Cardiac fibroblast (primary cell): ENCODE measurements around the gene EPS8L2.
"Not testable (repeated sequence)": the region's sequence is repeated elsewhere in the genome, so short reads cannot be mapped to it uniquely, and the experiment has no call there.

Source experiments
- DNase-seq, 2 donors: peaks; one replicate each; pipeline versions ENCODE4 v3.0.0 to v3.0.0-alpha.2; 2010; ENCODE audit warnings: low read depth in 2 of 2
- H3K4me3 ChIP-seq, 2 donors: replicated peaks in 1 of 2; 1 replicate in 1 of 2; 2 replicates in 1 of 2; pipeline ENCODE4 v1.5.1; 2011; ENCODE audit warnings: low read depth in 2 of 2, low read length in 2 of 2, mild to moderate bottlenecking in 2 of 2, moderate library complexity in 1 of 2
- CTCF ChIP-seq: IDR thresholded peaks from one replicate; pipeline ENCODE4 v1.5.1; 2011; ENCODE audit warnings: low read depth, mild to moderate bottlenecking, low read length, inconsistent platforms

The EPS8L2 gene

GRCh38 chr11:733072-733471 lies 27.0 kb downstream of the EPS8L2 start:
- DNase-seq, result no peak
- TF ChIP-seq CTCF, result no peak
- no peak overlapping the region for H3K4me3 ChIP-seq

- H3K4me3 ChIP-seq, DNase-seq: not testable (repeated sequence)
Measured at GRCh38 chr11:734541-734940, 28.5 kb downstream of the EPS8L2 start.

GRCh38 chr11:737366-737765 lies 31.3 kb downstream of the EPS8L2 start:
- DNase-seq, result no peak
- no peak overlapping the region for H3K4me3 ChIP-seq
- no peak for TF ChIP-seq CTCF

GRCh38 chr11:737899-738298 lies 31.9 kb downstream of the EPS8L2 start:
- not testable (repeated sequence) for DNase-seq, H3K4me3 ChIP-seq

GRCh38 chr11:742156-742546 lies 36.1 kb downstream of the EPS8L2 start:
- no peak overlapping the region for H3K4me3 ChIP-seq
- no peak for DNase-seq
- TF ChIP-seq CTCF, result no peak

GRCh38 chr11:742571-743201 lies 36.7 kb downstream of the EPS8L2 start:
- no peak for DNase-seq
- no peak overlapping the region for H3K4me3 ChIP-seq
- no peak for TF ChIP-seq CTCF

GRCh38 chr11:745428-745827 lies 39.4 kb downstream of the EPS8L2 start:
- no peak for TF ChIP-seq CTCF
- DNase-seq, result no peak
- no peak overlapping the region for H3K4me3 ChIP-seq
